GM21786 (cell line): ENCODE measurements around the gene RNF220.
A peak's percentile ranks its signal among the peaks of the same experiment; 100 is the strongest.
"Not testable (repeated sequence)": the region's sequence is repeated elsewhere in the genome, so short reads cannot be mapped to it uniquely, and the experiment has no call there.

Source experiments
- ATAC-seq: cut with Tn5 transposase; IDR thresholded peaks from one replicate; pipeline ENCODE4 v1.9.1; 2021; ENCODE audit not compliant: unreplicated experiment

The RNF220 gene

GRCh38 chr1:44695671-44696070 is 290.6 kb downstream of the RNF220 start:
- ATAC-seq = no peak

GRCh38 chr1:44696101-44696500 is 291.0 kb downstream of the RNF220 start:
- no peak for ATAC-seq

DNA sequence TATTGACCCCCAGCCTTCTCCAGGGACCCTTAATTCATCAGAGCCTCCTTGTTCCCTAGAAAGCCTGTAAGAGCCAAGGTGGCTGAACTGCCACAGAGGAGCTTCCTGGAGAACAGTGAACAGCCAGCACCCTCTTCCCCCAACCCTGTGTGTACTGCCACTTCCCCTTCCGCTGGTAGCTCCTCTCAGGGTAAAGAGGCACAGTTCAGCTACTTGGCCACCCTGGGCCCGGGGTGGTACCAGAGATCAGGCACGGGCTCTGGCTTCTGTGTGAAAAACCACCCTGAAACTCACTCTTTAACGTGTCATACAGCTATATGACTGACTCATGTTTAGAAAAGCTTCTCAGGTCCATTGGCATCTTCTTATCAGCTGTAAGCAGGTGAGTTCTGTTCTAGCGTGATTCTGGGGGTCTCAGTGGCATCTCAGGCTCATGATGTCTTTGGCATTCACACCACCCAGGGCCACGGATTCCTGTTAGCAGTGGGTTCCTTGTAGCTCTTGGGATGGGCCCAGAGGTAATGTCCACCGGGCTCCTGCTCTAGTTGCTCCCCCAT is 291.8 kb downstream of the RNF220 start:
- peak; percentile 39 for ATAC-seq

- ATAC-seq = no peak
Measured at GRCh38 chr1:44698138-44698537, 293.1 kb downstream of the RNF220 start.

DNA sequence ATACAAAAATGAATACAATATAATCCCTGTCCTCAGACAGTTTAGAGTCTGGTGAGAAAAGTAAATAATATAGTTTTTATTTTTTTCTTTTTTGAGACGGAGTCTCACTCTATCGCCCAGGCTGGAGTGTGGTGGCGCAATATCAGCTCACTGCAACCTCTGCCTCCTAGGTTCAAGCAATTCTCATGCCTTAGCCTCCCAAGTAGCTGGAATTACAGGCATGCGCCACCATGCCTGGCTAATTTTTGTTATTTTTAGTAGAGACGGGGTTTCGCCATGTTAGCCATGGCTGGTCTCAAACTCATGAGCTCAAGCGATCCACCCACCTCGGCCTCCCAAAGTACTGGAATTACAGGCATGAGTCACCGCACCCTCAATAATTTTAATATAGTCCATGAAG is 294.3 kb downstream of the RNF220 start:
- ATAC-seq = not testable (repeated sequence)

DNA sequence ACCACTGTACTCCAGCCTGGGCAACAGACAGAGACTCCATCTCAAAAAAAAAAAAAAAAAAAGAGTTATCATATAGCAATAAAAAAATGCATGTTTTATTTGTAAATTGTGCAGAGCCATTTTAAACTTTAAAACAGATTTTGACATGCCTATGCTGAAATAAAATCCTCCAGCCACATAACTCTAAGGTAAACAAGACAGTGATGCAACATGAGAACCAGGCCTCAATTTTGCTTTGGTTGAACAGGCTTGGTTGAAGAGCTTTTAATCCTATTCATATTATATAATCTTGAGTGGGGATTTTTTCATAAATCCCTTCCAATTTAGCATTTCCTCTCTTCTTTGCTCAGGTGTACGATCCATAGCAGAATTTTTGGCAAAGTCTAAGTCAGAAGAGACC is 295.5 kb downstream of the RNF220 start:
- no peak for ATAC-seq

DNA sequence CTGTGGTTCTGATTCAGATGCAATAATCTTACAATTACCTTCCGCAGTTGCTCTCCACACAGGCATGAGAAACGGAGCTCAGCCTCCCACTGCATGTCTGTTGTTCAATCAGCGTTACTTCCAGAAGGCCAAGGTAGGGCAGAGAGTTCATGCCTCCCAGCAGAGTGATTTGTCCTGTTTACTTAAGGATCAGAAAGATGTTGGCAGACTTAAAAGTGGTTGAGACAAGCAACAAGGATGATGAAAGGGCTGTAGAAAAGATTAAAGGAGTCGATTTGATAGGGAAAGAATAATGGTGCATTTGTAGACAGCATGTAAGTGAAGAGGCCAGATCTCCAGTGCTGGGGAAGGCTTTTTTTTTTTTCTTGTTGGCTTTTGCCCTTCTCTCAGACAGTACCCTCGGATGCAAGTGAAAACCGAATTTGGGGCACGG is 296.1 kb downstream of the RNF220 start:
- ATAC-seq = no peak
